DOHH2 (cell line): ENCODE measurements around the gene SMAP1.

ENCODE experiments used
- H3F3A ChIP-seq: fragments of 200-600 bp; sonication (generic), shearing (Covaris generic); 2 replicates; pipeline ENCODE4 v1.6.0; 2016; ENCODE audit warnings: antibody characterized with exemption, mild to moderate bottlenecking; ENCODE audit not compliant: control insufficient read depth, insufficient read depth
- H3K27ac ChIP-seq: fragments of 200-600 bp; sonication (generic); 2 replicates; pipeline ENCODE4 v1.5.1; 2014; ENCODE audit warnings: low read depth, mild to moderate bottlenecking, low read length, moderate library complexity
- H3K27me3 ChIP-seq: fragments of 200-600 bp; sonication (generic); 2 replicates; pipeline ENCODE4 v1.6.1; 2014; ENCODE audit warnings: mild to moderate bottlenecking, low read length, mixed read lengths; ENCODE audit not compliant: control insufficient read depth
- H3K36me3 ChIP-seq: fragments of 200-600 bp; sonication (generic); 2 replicates; pipeline ENCODE4 v1.6.1; 2014; ENCODE audit warnings: mild to moderate bottlenecking, low read length, moderate library complexity, mixed read lengths; ENCODE audit not compliant: control insufficient read depth
- H3K4me1 ChIP-seq: fragments of 200-600 bp; sonication (generic); 2 replicates; pipeline ENCODE4 v1.6.1; 2014; ENCODE audit warnings: mild to moderate bottlenecking, low read length, mixed read lengths; ENCODE audit not compliant: control insufficient read depth
- H3K4me2 ChIP-seq: fragments of 200-600 bp; sonication (generic); 2 replicates; pipeline ENCODE4 v1.6.0; 2014; ENCODE audit warnings: mild to moderate bottlenecking, low read length, moderate library complexity
- H3K4me3 ChIP-seq: fragments of 200-600 bp; sonication (generic); 2 replicates; pipeline ENCODE4 v1.5.1; 2014; ENCODE audit warnings: mild to moderate bottlenecking, low read length, mixed read lengths
- H3K79me2 ChIP-seq: fragments of 200-600 bp; sonication (generic); 2 replicates; pipeline ENCODE4 v1.6.1; 2014; ENCODE audit warnings: mild to moderate bottlenecking, low read length, mixed read lengths; ENCODE audit not compliant: control insufficient read depth
- H3K9me2 ChIP-seq: fragments of 200-600 bp; sonication (generic); replicated peaks from 2 replicates; pipeline ENCODE4 v1.6.1; 2014; ENCODE audit warnings: mild to moderate bottlenecking, low read length, mixed read lengths; ENCODE audit not compliant: control insufficient read depth
- H3K9me3 ChIP-seq: fragments of 200-600 bp; sonication (generic); 2 replicates; pipeline ENCODE4 v1.6.1; 2014; ENCODE audit warnings: antibody characterized with exemption, low read length, mixed read lengths; ENCODE audit not compliant: control insufficient read depth, insufficient read depth
- H4K20me1 ChIP-seq: fragments of 200-600 bp; sonication (generic); 2 replicates; pipeline ENCODE4 v1.6.0; 2014; ENCODE audit warnings: low read depth, mild to moderate bottlenecking, antibody characterized with exemption, low read length, moderate library complexity; ENCODE audit not compliant: control insufficient read depth, insufficient read depth
- EZH2phosphoT487 ChIP-seq: fragments of 200-600 bp; sonication (generic); IDR thresholded peaks from 2 replicates; pipeline ENCODE4 v1.6.1; 2017; ENCODE audit warnings: borderline replicate concordance, mild to moderate bottlenecking, antibody characterized with exemption, low read length, moderate library complexity, mixed read lengths
- TF ChIP-seq, protein P1 (sequence below): fragments of 200-600 bp; sonication (generic); IDR thresholded peaks from one replicate; pipeline ENCODE4 v1.5.1; 2014; ENCODE audit warnings: antibody characterized with exemption, mild to moderate bottlenecking, low read depth, low read length; ENCODE audit not compliant: poor library complexity, severe bottlenecking

The SMAP1 gene

DNA sequence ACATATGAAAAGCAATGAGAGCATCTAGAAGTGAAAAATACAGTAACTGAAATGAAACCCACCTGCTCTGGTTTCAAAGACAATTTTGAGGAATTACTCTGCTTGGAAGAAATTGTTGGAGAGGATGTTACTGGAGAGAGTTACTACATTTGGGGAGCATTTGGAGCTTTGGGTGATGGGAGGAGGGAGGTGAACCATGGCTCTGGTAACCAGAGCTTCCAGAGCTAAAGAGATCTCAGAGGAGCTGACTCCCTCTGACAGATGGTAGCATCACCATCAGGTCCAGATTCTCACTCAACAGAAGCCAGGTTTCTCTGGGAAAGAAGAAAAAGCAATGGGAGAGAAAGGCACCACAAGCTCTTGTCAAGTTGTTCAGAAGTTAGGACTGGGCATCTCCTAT lies 42.2 kb upstream of the SMAP1 start:
- H3K36me3 ChIP-seq: no peaks in the 10 kb centered on the region
- no peaks in the 10 kb centered on the region for H3K9me3 ChIP-seq
- no peaks in the 10 kb centered on the region for H3K4me1 ChIP-seq
- no peaks in the 10 kb centered on the region for H3K27me3 ChIP-seq
- no peaks in the 10 kb centered on the region for H3K79me2 ChIP-seq
- no peak overlapping the region for H3K4me3 ChIP-seq
- no peak overlapping the region for H3K27ac ChIP-seq
- no peaks in the 10 kb centered on the region for H3K9me2 ChIP-seq
- no peaks in the 10 kb centered on the region for H3F3A ChIP-seq
- H4K20me1 ChIP-seq: no peaks in the 10 kb centered on the region
- TF ChIP-seq, protein P1, sequence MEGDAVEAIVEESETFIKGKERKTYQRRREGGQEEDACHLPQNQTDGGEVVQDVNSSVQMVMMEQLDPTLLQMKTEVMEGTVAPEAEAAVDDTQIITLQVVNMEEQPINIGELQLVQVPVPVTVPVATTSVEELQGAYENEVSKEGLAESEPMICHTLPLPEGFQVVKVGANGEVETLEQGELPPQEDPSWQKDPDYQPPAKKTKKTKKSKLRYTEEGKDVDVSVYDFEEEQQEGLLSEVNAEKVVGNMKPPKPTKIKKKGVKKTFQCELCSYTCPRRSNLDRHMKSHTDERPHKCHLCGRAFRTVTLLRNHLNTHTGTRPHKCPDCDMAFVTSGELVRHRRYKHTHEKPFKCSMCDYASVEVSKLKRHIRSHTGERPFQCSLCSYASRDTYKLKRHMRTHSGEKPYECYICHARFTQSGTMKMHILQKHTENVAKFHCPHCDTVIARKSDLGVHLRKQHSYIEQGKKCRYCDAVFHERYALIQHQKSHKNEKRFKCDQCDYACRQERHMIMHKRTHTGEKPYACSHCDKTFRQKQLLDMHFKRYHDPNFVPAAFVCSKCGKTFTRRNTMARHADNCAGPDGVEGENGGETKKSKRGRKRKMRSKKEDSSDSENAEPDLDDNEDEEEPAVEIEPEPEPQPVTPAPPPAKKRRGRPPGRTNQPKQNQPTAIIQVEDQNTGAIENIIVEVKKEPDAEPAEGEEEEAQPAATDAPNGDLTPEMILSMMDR: no peak
- no peak for TF ChIP-seq EZH2phosphoT487
- no peak overlapping the region for H3K4me2 ChIP-seq

DNA sequence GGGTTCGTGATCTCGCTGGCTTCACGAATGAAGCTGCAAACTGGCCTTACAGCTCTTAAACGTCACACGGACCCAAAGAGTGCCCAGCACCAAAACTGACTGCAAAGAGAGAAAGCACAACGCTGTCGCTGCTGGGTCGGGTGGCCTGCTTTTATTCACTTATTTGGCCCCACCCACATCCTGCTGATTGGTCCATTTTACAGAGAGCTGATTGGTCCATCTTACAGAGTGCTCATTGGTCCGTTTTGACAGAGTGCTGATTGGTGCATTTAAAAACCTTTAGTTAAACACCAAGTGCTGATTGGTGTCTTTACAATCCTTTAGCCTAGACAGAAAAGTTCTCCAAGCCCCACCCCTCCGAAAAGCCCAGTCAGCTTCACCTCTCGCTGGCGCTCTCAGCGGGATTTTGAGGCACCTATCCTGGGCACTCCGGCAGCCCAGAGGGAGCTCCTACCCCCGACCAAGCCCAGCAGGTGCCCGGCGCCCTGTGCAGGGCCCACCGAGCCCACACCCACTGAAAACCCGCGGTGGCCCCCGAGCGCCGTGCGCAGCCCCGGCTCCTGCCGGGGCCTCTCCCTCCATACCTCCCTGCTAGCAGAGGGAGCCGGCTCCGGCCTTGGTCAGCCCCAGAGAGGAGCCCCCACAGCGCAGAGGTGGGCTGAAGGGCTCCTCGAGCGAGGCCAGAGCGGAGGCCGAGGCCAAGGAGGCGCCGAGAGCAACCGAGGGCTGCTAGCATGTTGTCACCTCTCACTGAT lies 40.0 kb upstream of the SMAP1 start:
- Histone ChIP-seq H3K4me1 (no peaks in the 10 kb centered on the region), H3K9me3 (no peaks in the 10 kb centered on the region), H3K4me3 (no peak overlapping the region), H3K79me2 (no peaks in the 10 kb centered on the region), H3K27ac (no peak overlapping the region), H4K20me1 (no peaks in the 10 kb centered on the region), H3K9me2 (no peaks in the 10 kb centered on the region), H3K4me2 (no peak overlapping the region), H3F3A (no peaks in the 10 kb centered on the region), H3K36me3 (no peaks in the 10 kb centered on the region), H3K27me3 (no peaks in the 10 kb centered on the region)
- TF ChIP-seq EZH2phosphoT487: no peak
- TF ChIP-seq, protein P1: no peak

DNA sequence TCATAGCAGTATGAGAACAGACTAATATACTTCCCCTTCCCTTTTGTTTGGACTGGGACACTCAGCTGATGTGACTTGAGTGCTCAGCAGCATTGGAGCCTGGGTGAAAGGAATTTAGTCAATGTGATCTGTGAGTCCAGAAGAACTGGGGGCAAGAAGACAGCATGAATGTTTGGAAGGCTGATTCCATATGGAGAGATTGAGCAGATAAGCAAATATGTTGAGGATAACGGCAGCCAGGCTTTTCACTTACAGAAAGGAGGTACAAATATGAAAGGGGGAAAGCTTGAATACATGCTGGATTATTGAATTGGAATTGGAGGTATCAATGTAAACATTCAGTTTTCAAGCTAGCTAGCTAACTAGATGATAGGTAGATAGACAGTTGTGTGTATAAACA lies 37.8 kb upstream of the SMAP1 start:
- no peaks in the 10 kb centered on the region for H3K27me3 ChIP-seq
- no peaks in the 10 kb centered on the region for H3K9me2 ChIP-seq
- no peaks in the 10 kb centered on the region for H4K20me1 ChIP-seq
- H3K27ac ChIP-seq: no peak overlapping the region
- H3K4me2 ChIP-seq: no peak overlapping the region
- TF ChIP-seq, protein P1: no peak
- no peak for TF ChIP-seq EZH2phosphoT487
- H3F3A ChIP-seq: no peaks in the 10 kb centered on the region
- H3K4me1 ChIP-seq: no peaks in the 10 kb centered on the region
- H3K4me3 ChIP-seq: no peak overlapping the region
- H3K79me2 ChIP-seq: no peaks in the 10 kb centered on the region
- H3K36me3 ChIP-seq: no peaks in the 10 kb centered on the region
- no peaks in the 10 kb centered on the region for H3K9me3 ChIP-seq

DNA sequence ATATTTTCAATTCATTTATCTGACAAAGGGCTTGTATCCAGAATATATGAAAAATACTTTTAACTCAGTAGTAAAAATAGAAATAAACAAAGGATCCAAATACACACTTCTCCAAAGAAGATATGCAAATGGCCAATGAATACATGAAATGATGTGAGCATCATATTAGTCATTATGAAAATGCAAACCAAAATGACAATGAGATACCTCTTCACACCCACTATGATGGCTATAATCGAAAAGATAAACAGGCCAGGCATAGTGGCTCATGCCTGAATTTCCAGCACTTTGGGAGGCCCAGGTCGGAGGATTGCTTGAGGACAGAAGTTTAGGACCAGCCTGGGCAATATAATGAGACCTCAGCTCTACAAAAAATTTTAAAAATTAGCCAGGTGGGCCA lies 33.8 kb upstream of the SMAP1 start:
- H3K79me2 ChIP-seq: no peaks in the 10 kb centered on the region
- H3K9me3 ChIP-seq: no peaks in the 10 kb centered on the region
- no peak for TF ChIP-seq EZH2phosphoT487
- TF ChIP-seq, protein P1: no peak
- no peak overlapping the region for H3K27ac ChIP-seq
- H3K27me3 ChIP-seq: no peaks in the 10 kb centered on the region
- H3K4me1 ChIP-seq: no peaks in the 10 kb centered on the region
- H3K4me3 ChIP-seq: no peak overlapping the region
- no peaks in the 10 kb centered on the region for H3K9me2 ChIP-seq
- H4K20me1 ChIP-seq: no peaks in the 10 kb centered on the region
- H3K36me3 ChIP-seq: no peaks in the 10 kb centered on the region
- no peak overlapping the region for H3K4me2 ChIP-seq
- no peaks in the 10 kb centered on the region for H3F3A ChIP-seq
